Small intestine (tissue), 7 donors: ENCODE results near the gene DXO. TPM values are rescaled to one million over a fixed set of nuclear protein-coding genes. Genes with fewer than 3 reads are reported as not detected.

Experiments
- DNase-seq, 2 donors: peaks; one replicate each; pipeline versions ENCODE4 v3.0.0 to v3.0.0-alpha.2; 2013
- FAIRE-seq: peaks from 2 replicates; lab custom pipeline; 2012; peaks lifted over from hg19 to GRCh38; lab: Jason Lieb, UNC
- H3K27ac ChIP-seq, 3 donors: one replicate each; pipeline ENCODE4 v1.5.1; 2013; ENCODE audit warnings: low read length in 2 of 3, mild to moderate bottlenecking in 2 of 3, control low read depth in 1 of 3, inconsistent platforms in 1 of 3, low read depth in 1 of 3, moderate library complexity in 1 of 3
- H3K27me3 ChIP-seq, 3 donors: one replicate each; pipeline ENCODE4 v1.6.1; 2013; ENCODE audit warnings: low read length in 3 of 3, inconsistent platforms in 1 of 3; ENCODE audit not compliant: control insufficient read depth in 3 of 3, insufficient read depth in 3 of 3
- H3K36me3 ChIP-seq, 3 donors: one replicate each; pipeline ENCODE4 v1.6.1; 2013; ENCODE audit warnings: low read length in 3 of 3, inconsistent platforms in 1 of 3, low read depth in 1 of 3, mild to moderate bottlenecking in 1 of 3, moderate library complexity in 1 of 3; ENCODE audit not compliant: control insufficient read depth in 3 of 3, insufficient read depth in 2 of 3
- H3K4me1 ChIP-seq, 3 donors: one replicate each; pipeline ENCODE4 v1.6.1; 2013; ENCODE audit warnings: low read length in 2 of 3, inconsistent platforms in 1 of 3, low read depth in 1 of 3, mild to moderate bottlenecking in 1 of 3, moderate library complexity in 1 of 3; ENCODE audit not compliant: control insufficient read depth in 3 of 3, insufficient read depth in 2 of 3
- H3K4me3 ChIP-seq, 3 donors: one replicate each; pipeline ENCODE4 v1.5.1; 2013; ENCODE audit warnings: low read length in 3 of 3, control low read depth in 1 of 3, inconsistent platforms in 1 of 3, low read depth in 1 of 3, mild to moderate bottlenecking in 1 of 3, moderate library complexity in 1 of 3
- H3K9me3 ChIP-seq, 2 donors: one replicate each; pipeline ENCODE4 v1.6.1; 2013; ENCODE audit warnings: low read depth in 1 of 2, low read length in 1 of 2; ENCODE audit not compliant: control insufficient read depth in 2 of 2, insufficient read depth in 1 of 2
- WGBS, 3 donors: extraction: QIAGEN DNeasy Blood & Tissue Kit; methylation state at CpG; one replicate each; pipeline ENCODE4 v1.1.7; 2013; 5-methylcytosine and 5-hydroxymethylcytosine counted together
- polyA plus RNA-seq, 4 donors: library from polyadenylated mRNA; stranded (reverse) in 3 of 4; unstranded in 1 of 4; fragments of 200-250 nt in 3 of 4; fragments of 120-200 nt in 1 of 4; gene quantifications; one replicate each; pipeline versions ENCODE4 v1.2.1 to v1.2.3, GENCODE V29; 2013
- donor health status: healthy with polysubstance abuse.
- donor health status: control.
- donor health status: control.
- donor health status: Bipolar disorder and iron deficiency.
- donor health status: healthy.

DXO gene
- polyA plus RNA-seq, 4 donors: 14.1 to 16.8 (median 16.0) TPM

- FAIRE-seq (no peak), DNase-seq (peak; percentile 98 to 100)
- H3K4me1 ChIP-seq: peaks cover 5 to 18% (median 5%) of the 10 kb centered on the region in 3 donors
- H3K9me3 ChIP-seq: no peaks in the 10 kb centered on the region
- 0 to 1% (median 1%) methylated on average over 59 of the region's 59 CpGs for WGBS, 3 donors
- peak within 1 kb of the TSS; percentile 72 to 90 (median 82) for H3K27ac ChIP-seq
- H3K27me3 ChIP-seq: no peaks in the 10 kb centered on the region
- H3K4me3 ChIP-seq: peak within 1 kb of the TSS; percentile 70 to 89 (median 73)
- H3K36me3 ChIP-seq: peaks cover 15 to 66% (median 17%) of the 10 kb centered on the region in 3 donors
These were observed 12.9 kb downstream of the DXO start, which contains the start of the genes NELFE and SKIC2 for GRCh38 chr6:31958741-31959739. NELFE (minus strand) TSS chr6:31958971; CDS start chr6:31958446, 525 bp downstream. SKIC2 (plus strand) TSS chr6:31959175; CDS start chr6:31959193, 18 bp downstream.

- DNase-seq: no peak
- Histone ChIP-seq H3K27ac (peak overlapping the region; percentile 71 to 90 (median 75)), H3K36me3 (peaks cover 14 to 66% (median 20%) of the 10 kb centered on the region in 3 donors), H3K9me3 (no peaks in the 10 kb centered on the region), H3K27me3 (no peaks in the 10 kb centered on the region), H3K4me1 (peaks cover 5 to 18% (median 5%) of the 10 kb centered on the region in 3 donors), H3K4me3 (peak overlapping the region; percentile 70 to 89 (median 73))
- no peak for FAIRE-seq
- WGBS, 3 donors: 5 to 7% (median 6%) methylated on average over 11 of the region's 11 CpGs
These were observed 13.6 kb downstream of the DXO start for GRCh38 chr6:31958412-31958740.

GRCh38 chr6:31956796-31957195 lies 15.1 kb downstream of the DXO start:
- peaks cover 5 to 18% (median 5%) of the 10 kb centered on the region in 3 donors for H3K4me1 ChIP-seq
- FAIRE-seq (no peak), DNase-seq (no peak)
- no peaks in the 10 kb centered on the region for H3K9me3 ChIP-seq
- no peaks in the 10 kb centered on the region for H3K27me3 ChIP-seq
- peaks cover 14 to 61% (median 17%) of the 10 kb centered on the region in 3 donors for H3K36me3 ChIP-seq
- H3K27ac ChIP-seq: no peak overlapping the region
- 62 to 91% (median 65%) methylated on average over 3 of the region's 3 CpGs for WGBS, 3 donors
- no peak overlapping the region for H3K4me3 ChIP-seq

GRCh38 chr6:31954511-31954910 lies 17.4 kb downstream of the DXO start:
- peaks cover 13 to 59% (median 14%) of the 10 kb centered on the region in 3 donors for H3K36me3 ChIP-seq
- H3K4me3 ChIP-seq: no peak overlapping the region
- no peak overlapping the region for H3K27ac ChIP-seq
- H3K27me3 ChIP-seq: no peaks in the 10 kb centered on the region
- FAIRE-seq: no peak
- DNase-seq: no peak
- H3K9me3 ChIP-seq: no peaks in the 10 kb centered on the region
- peaks cover 3 to 13% (median 5%) of the 10 kb centered on the region in 3 donors for H3K4me1 ChIP-seq
- WGBS, 3 donors: 96 to 98% (median 97%) methylated on average over 28 of the region's 28 CpGs

GRCh38 chr6:31952890-31953289 lies 19.0 kb downstream of the DXO start:
- DNase-seq (no peak), FAIRE-seq (no peak)
- Histone ChIP-seq H3K4me1 (peaks cover under 1 to 5% (median 1%) of the 10 kb centered on the region in 3 donors), H3K4me3 (no peak overlapping the region), H3K27me3 (no peaks in the 10 kb centered on the region), H3K27ac (no peak overlapping the region), H3K9me3 (no peaks in the 10 kb centered on the region), H3K36me3 (peaks cover 13 to 60% (median 14%) of the 10 kb centered on the region in 3 donors)
- 73 to 79% (median 76%) methylated on average over 5 of the region's 5 CpGs for WGBS, 3 donors

- peak overlapping the region in 1 of 3 donors; percentile 25 for H3K27ac ChIP-seq
- DNase-seq (peak; percentile 65 to 66), FAIRE-seq (no peak)
- H3K4me3 ChIP-seq: no peak overlapping the region
- peaks cover 13 to 64% (median 14%) of the 10 kb centered on the region in 3 donors for H3K36me3 ChIP-seq
- H3K4me1 ChIP-seq: no peaks in the 10 kb centered on the region
- H3K27me3 ChIP-seq: no peaks in the 10 kb centered on the region
- no peaks in the 10 kb centered on the region for H3K9me3 ChIP-seq
- WGBS, 3 donors: 42 to 55% (median 53%) methylated on average over 5 of the region's 5 CpGs
These were observed 19.7 kb downstream of the DXO start for GRCh38 chr6:31952140-31952805.

- WGBS, 3 donors: 80 to 92% (median 90%) methylated on average over 7 of the region's 7 CpGs
- peaks cover 0 to 16% (median 1%) of the 10 kb centered on the region in 3 donors for H3K4me1 ChIP-seq
- no peak overlapping the region for H3K27ac ChIP-seq
- H3K9me3 ChIP-seq: no peaks in the 10 kb centered on the region
- FAIRE-seq (no peak), DNase-seq (no peak)
- peaks cover 11 to 48% (median 12%) of the 10 kb centered on the region in 3 donors for H3K36me3 ChIP-seq
- H3K27me3 ChIP-seq: no peaks in the 10 kb centered on the region
- no peak overlapping the region for H3K4me3 ChIP-seq
These were observed 21.9 kb downstream of the DXO start for GRCh38 chr6:31949926-31950548.
